MM.1S (cell line): ENCODE data around the gene PTPRC.

Experiments used
- CTCF ChIP-seq: fragments of 300-600 bp; sonication (generic); IDR thresholded peaks from 2 replicates; pipeline ENCODE4 v1.5.1; 2016; ENCODE audit warnings: antibody characterized with exemption, low read length, mixed read lengths
- EZH2 ChIP-seq: fragments of 300-600 bp; sonication (generic); optimal IDR thresholded peaks from 2 replicates; pipeline ENCODE3; 2017; ENCODE audit warnings: low read depth, mild to moderate bottlenecking, antibody characterized with exemption, low read length, mixed read lengths

- no peak for TF ChIP-seq CTCF
- TF ChIP-seq EZH2, result no peak
Measured at GRCh38 chr1:198806861-198807260, 168.0 kb downstream of the PTPRC start.
